Loucy (cell line): ENCODE measurements around the gene GRID1.

Experiments
- H2AFZ ChIP-seq: fragments of 200-600 bp; sonication (generic); 2 replicates; pipeline ENCODE4 v1.6.0; 2016; ENCODE audit warnings: antibody characterized with exemption, mild to moderate bottlenecking, low read length, moderate library complexity
- H3F3A ChIP-seq: fragments of 200-600 bp; 2 replicates; pipeline ENCODE4 v1.6.0; 2016; ENCODE audit warnings: antibody characterized with exemption, low read depth, mild to moderate bottlenecking
- H3K27me3 ChIP-seq: fragments of 200-600 bp; sonication (generic); 2 replicates; pipeline ENCODE4 v1.6.1; 2014; ENCODE audit warnings: low read length, mild to moderate bottlenecking; ENCODE audit not compliant: insufficient read depth, poor library complexity, severe bottlenecking
- H3K36me3 ChIP-seq: fragments of 200-600 bp; sonication (generic); 2 replicates; pipeline ENCODE4 v1.6.1; 2016; ENCODE audit warnings: low read length; ENCODE audit not compliant: insufficient read depth
- H3K4me1 ChIP-seq: fragments of 200-600 bp; sonication (generic); 2 replicates; pipeline ENCODE4 v1.5.1; 2014; ENCODE audit warnings: low read length, mild to moderate bottlenecking; ENCODE audit not compliant: insufficient read depth, poor library complexity, severe bottlenecking
- H3K4me2 ChIP-seq: fragments of 200-600 bp; sonication (generic); 2 replicates; pipeline ENCODE4 v1.6.0; 2014; ENCODE audit warnings: antibody characterized with exemption, low read length, low read depth, mild to moderate bottlenecking; ENCODE audit not compliant: poor library complexity, severe bottlenecking
- H3K4me3 ChIP-seq: fragments of 200-600 bp; sonication (generic); 2 replicates; pipeline ENCODE4 v1.5.1; 2014; ENCODE audit warnings: low read length, mild to moderate bottlenecking, mixed read lengths; ENCODE audit not compliant: poor library complexity, severe bottlenecking
- H3K79me2 ChIP-seq: fragments of 200-600 bp; sonication (generic); 2 replicates; pipeline ENCODE4 v1.6.1; 2014; ENCODE audit warnings: low read length; ENCODE audit not compliant: insufficient read depth
- H3K9ac ChIP-seq: fragments of 200-600 bp; sonication (generic); 2 replicates; pipeline ENCODE4 v1.6.0; 2014; ENCODE audit warnings: mild to moderate bottlenecking, low read depth, low read length, moderate library complexity; ENCODE audit not compliant: poor library complexity, severe bottlenecking
- H3K9me2 ChIP-seq: fragments of 200-600 bp; sonication (generic); replicated peaks from 2 replicates; pipeline ENCODE4 v1.6.1; 2016; ENCODE audit warnings: low read depth, low read length, mixed read lengths
- H3K9me3 ChIP-seq: fragments of 200-600 bp; sonication (generic); 2 replicates; pipeline ENCODE4 v1.6.1; 2014; ENCODE audit warnings: mild to moderate bottlenecking, antibody characterized with exemption, low read length, low read depth; ENCODE audit not compliant: insufficient read depth
- H4K20me1 ChIP-seq: fragments of 200-600 bp; sonication (generic); 2 replicates; pipeline ENCODE4 v1.6.0; 2014; ENCODE audit warnings: antibody characterized with exemption, low read length, mild to moderate bottlenecking; ENCODE audit not compliant: insufficient read depth, poor library complexity, severe bottlenecking
- CTCF ChIP-seq: fragments of 200-600 bp; sonication (generic); conservative IDR thresholded peaks from 2 replicates; pipeline ENCODE4 v1.5.1; 2014; ENCODE audit warnings: mild to moderate bottlenecking, antibody characterized with exemption, low read length
- EZH2phosphoT487 ChIP-seq: fragments of 200-600 bp; IDR thresholded peaks from 2 replicates; pipeline ENCODE4 v1.6.1; 2018; ENCODE audit warnings: antibody characterized with exemption, mild to moderate bottlenecking, moderate library complexity, borderline replicate concordance

GRID1 gene

DNA sequence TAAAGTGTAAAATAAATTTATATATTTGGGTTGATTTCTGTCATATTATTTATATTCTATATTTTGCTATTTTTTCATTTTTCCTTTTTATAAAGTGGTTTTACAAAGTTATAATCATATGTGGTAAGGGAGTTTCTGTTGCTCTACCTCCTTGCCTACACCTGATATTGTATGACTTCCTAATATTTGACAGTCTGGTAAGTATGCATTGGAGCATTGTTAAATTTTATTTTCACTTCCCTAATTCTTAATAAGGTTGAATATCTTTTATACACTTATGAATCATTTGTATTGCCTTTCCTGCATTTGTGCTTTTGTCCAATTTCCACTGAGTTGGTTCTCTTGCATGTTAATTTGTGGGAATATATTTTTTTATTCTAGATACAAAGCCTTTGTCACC is 492.4 kb downstream of the GRID1 start:
- H4K20me1 ChIP-seq = no peaks in the 10 kb centered on the region
- no peaks in the 10 kb centered on the region for H3K36me3 ChIP-seq
- H3K79me2 ChIP-seq = no peaks in the 10 kb centered on the region
- H3K4me1 ChIP-seq = no peaks in the 10 kb centered on the region
- TF ChIP-seq CTCF = no peak
- TF ChIP-seq EZH2phosphoT487 = no peak
- H3K27me3 ChIP-seq = no peaks in the 10 kb centered on the region
- no peak overlapping the region for H3K9ac ChIP-seq
- no peak overlapping the region for H3K4me3 ChIP-seq
- no peaks in the 10 kb centered on the region for H3F3A ChIP-seq
- H3K9me3 ChIP-seq = peaks cover 5% of the 10 kb centered on the region; the same call in 1 of the 2 replicates
- H3K4me2 ChIP-seq = no peak overlapping the region
- H2AFZ ChIP-seq = no peak overlapping the region
- H3K9me2 ChIP-seq = no peaks in the 10 kb centered on the region

DNA sequence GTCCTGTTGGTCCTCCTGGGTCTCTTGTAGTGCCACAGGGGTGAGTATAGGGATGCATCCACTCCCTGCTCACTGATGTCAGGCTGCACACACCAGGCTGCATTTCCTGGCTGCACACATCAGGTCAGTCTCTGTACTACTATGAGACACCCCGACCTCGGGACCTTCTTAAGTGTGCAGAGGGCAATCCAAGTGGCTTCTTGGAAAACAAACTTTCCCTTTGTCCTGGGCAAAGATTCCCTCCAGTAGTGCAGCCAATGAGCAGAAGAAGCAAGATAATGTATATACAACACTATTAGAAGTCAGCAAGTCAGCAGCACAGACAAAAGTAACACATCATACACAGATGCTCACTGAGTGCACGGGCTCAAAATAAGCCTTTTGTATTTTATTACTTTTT is 493.5 kb downstream of the GRID1 start:
- no peak overlapping the region for H3K9ac ChIP-seq
- no peak overlapping the region for H3K4me2 ChIP-seq
- no peaks in the 10 kb centered on the region for H3K36me3 ChIP-seq
- H2AFZ ChIP-seq = no peak overlapping the region
- H3K79me2 ChIP-seq = no peaks in the 10 kb centered on the region
- TF ChIP-seq EZH2phosphoT487 (no peak), CTCF (no peak)
- H3F3A ChIP-seq = no peaks in the 10 kb centered on the region
- H3K4me3 ChIP-seq = no peak overlapping the region
- H3K9me3 ChIP-seq = peaks cover 5% of the 10 kb centered on the region; the same call in 1 of the 2 replicates
- no peaks in the 10 kb centered on the region for H3K9me2 ChIP-seq
- no peaks in the 10 kb centered on the region for H4K20me1 ChIP-seq
- no peaks in the 10 kb centered on the region for H3K27me3 ChIP-seq
- H3K4me1 ChIP-seq = no peaks in the 10 kb centered on the region

- Histone ChIP-seq H3K27me3 (no peaks in the 10 kb centered on the region), H3F3A (no peaks in the 10 kb centered on the region), H2AFZ (no peak overlapping the region), H3K4me1 (no peaks in the 10 kb centered on the region), H3K9ac (no peak overlapping the region), H3K9me3 (no peaks in the 10 kb centered on the region), H3K9me2 (no peaks in the 10 kb centered on the region), H3K36me3 (no peaks in the 10 kb centered on the region), H3K4me3 (no peak overlapping the region), H3K79me2 (no peaks in the 10 kb centered on the region), H3K4me2 (no peak overlapping the region), H4K20me1 (no peaks in the 10 kb centered on the region)
- TF ChIP-seq CTCF = no peak
- no peak for TF ChIP-seq EZH2phosphoT487
Observed at GRCh38 chr10:85868627-85869499, 497.7 kb downstream of the GRID1 start.
